CD14-positive monocyte (primary cell): ENCODE results near the gene ERI2. TPM values are rescaled to one million over a fixed set of nuclear protein-coding genes. Genes with fewer than 3 reads are reported as not detected.
A peak's percentile ranks its signal among the peaks of the same experiment; 100 is the strongest.

Experiments used
- DNase-seq, 3 donors: peaks; one replicate each; pipeline ENCODE4 v3.0.0-alpha.2; 2011 to 2022
- H2AFZ ChIP-seq: 2 replicates; pipeline ENCODE4 v1.6.0; 2012; ENCODE audit warnings: mild to moderate bottlenecking, low read depth, low read length, inconsistent platforms; ENCODE audit not compliant: insufficient read depth, poor library complexity, severe bottlenecking
- H3K27ac ChIP-seq, 2 donors: 1 replicate in 1 of 2; 2 replicates in 1 of 2; pipeline ENCODE4 v1.5.1; 2012 to 2013; ENCODE audit warnings: low read length in 2 of 2, control low read depth in 1 of 2, inconsistent platforms in 1 of 2, low read depth in 1 of 2, mild to moderate bottlenecking in 1 of 2
- H3K27me3 ChIP-seq, 2 donors: one replicate each; pipeline versions ENCODE4 v1.6.0 to v1.6.1; 2011 to 2013; ENCODE audit warnings: low read length in 2 of 2; ENCODE audit not compliant: control insufficient read depth in 2 of 2, insufficient read depth in 2 of 2
- H3K36me3 ChIP-seq, 2 donors: replicated peaks in 1 of 2; 1 replicate in 1 of 2; 2 replicates in 1 of 2; pipeline versions ENCODE4 v1.5.1 to v1.6.1; 2012 to 2013; ENCODE audit warnings: low read length in 2 of 2, control low read depth in 1 of 2, inconsistent platforms in 1 of 2, mild to moderate bottlenecking in 1 of 2; ENCODE audit not compliant: insufficient read depth in 2 of 2, control insufficient read depth in 1 of 2
- H3K4me1 ChIP-seq, 2 donors: 1 replicate in 1 of 2; 2 replicates in 1 of 2; pipeline versions ENCODE4 v1.5.1 to v1.6.1; 2012 to 2013; ENCODE audit warnings: low read length in 2 of 2, control low read depth in 1 of 2, inconsistent platforms in 1 of 2, mild to moderate bottlenecking in 1 of 2, moderate library complexity in 1 of 2; ENCODE audit not compliant: insufficient read depth in 2 of 2, control insufficient read depth in 1 of 2
- H3K4me2 ChIP-seq: replicated peaks from 2 replicates; pipeline ENCODE3; 2012; ENCODE audit warnings: low read length, moderate library complexity, mild to moderate bottlenecking; ENCODE audit not compliant: poor library complexity, severe bottlenecking; ENCODE audit errors: extremely low read depth
- H3K4me3 ChIP-seq, 3 experiments: fragments of 200-600 bp in 1 of 3; sonication (generic) in 1 of 3; replicated peaks in 1 of 3; 1 replicate in 2 of 3; 2 replicates in 1 of 3; pipeline ENCODE4 v1.5.1; 2011 to 2013; ENCODE audit warnings: low read length in 3 of 3, mild to moderate bottlenecking in 3 of 3, control low read depth in 2 of 3, low read depth in 2 of 3, inconsistent platforms in 1 of 3, moderate library complexity in 1 of 3
- H3K79me2 ChIP-seq: 2 replicates; pipeline ENCODE4 v1.6.0; 2012; ENCODE audit warnings: mild to moderate bottlenecking, control low read depth, inconsistent platforms, low read length, moderate library complexity; ENCODE audit not compliant: insufficient read depth
- H3K9ac ChIP-seq: 2 replicates; pipeline ENCODE4 v1.6.0; 2017; ENCODE audit warnings: low read length, mild to moderate bottlenecking; ENCODE audit not compliant: insufficient read depth, poor library complexity, severe bottlenecking
- H3K9me3 ChIP-seq, 2 donors: replicated peaks in 1 of 2; 1 replicate in 1 of 2; 2 replicates in 1 of 2; pipeline versions ENCODE4 v1.5.1 to v1.6.1; 2012 to 2013; ENCODE audit warnings: low read length in 2 of 2, control low read depth in 1 of 2; ENCODE audit not compliant: control insufficient read depth in 1 of 2, insufficient read depth in 1 of 2
- H4K20me1 ChIP-seq: 2 replicates; pipeline ENCODE4 v1.6.0; 2012; ENCODE audit warnings: mild to moderate bottlenecking, low read length, control low read depth, moderate library complexity; ENCODE audit not compliant: insufficient read depth
- H3K27ac Mint-ChIP-seq, 7 donors: one replicate each; pipeline ENCODE4 v1.8.0; 2020; ENCODE audit warnings: mild to moderate bottlenecking in 7 of 7, mixed read lengths in 7 of 7, moderate library complexity in 6 of 7, inconsistent platforms in 2 of 7
- H3K27me3 Mint-ChIP-seq, 3 donors: one replicate each; pipeline ENCODE4 v1.8.0; 2021 to 2022; ENCODE audit warnings: low read depth in 3 of 3, mild to moderate bottlenecking in 3 of 3, mixed read lengths in 3 of 3, moderate library complexity in 3 of 3, inconsistent platforms in 1 of 3
- H3K36me3 Mint-ChIP-seq, 2 donors: one replicate each; pipeline ENCODE4 v1.8.0; 2020; ENCODE audit warnings: mixed read lengths in 2 of 2, inconsistent platforms in 1 of 2, mild to moderate bottlenecking in 1 of 2
- H3K4me1 Mint-ChIP-seq: one replicate; pipeline ENCODE4 v1.8.0; 2020; ENCODE audit warnings: mild to moderate bottlenecking, mixed read lengths
- H3K4me3 Mint-ChIP-seq, 2 donors: one replicate each; pipeline ENCODE4 v1.8.0; 2020; ENCODE audit warnings: mild to moderate bottlenecking in 2 of 2, mixed read lengths in 2 of 2, moderate library complexity in 1 of 2
- H3K9me3 Mint-ChIP-seq, 7 donors: one replicate each; pipeline ENCODE4 v1.8.0; 2020 to 2022; ENCODE audit warnings: mixed read lengths in 7 of 7, mild to moderate bottlenecking in 6 of 7, moderate library complexity in 6 of 7, inconsistent platforms in 2 of 7
- CTCF ChIP-seq: fragments of 200-600 bp; IDR thresholded peaks from one replicate; pipeline ENCODE4 v1.8.0; 2022; ENCODE audit warnings: antibody characterized with exemption, mild to moderate bottlenecking
- WGBS: methylation state at CpG from one replicate; pipeline ENCODE4 v1.1.5; 2013; ENCODE audit warnings: missing lambda C conversion rate; ENCODE audit not compliant: insufficient coverage; 5-methylcytosine and 5-hydroxymethylcytosine counted together
- intact Hi-C, 2 donors: fragments of 100-400 bp; cut with micrococcal nuclease; formaldehyde crosslinking; loops; one replicate each; pipeline versions ENCODE4 v1.15.0 to v1.15.1; 2023
- polyA plus RNA-seq, 3 donors: library from polyadenylated mRNA; depleted of rRNA in 1 of 3; unstranded in 2 of 3; stranded (reverse) in 1 of 3; fragments of 300-500 nt in 2 of 3; fragments of >200 nt in 1 of 3; fragmentation: Illumina TruSeq in 2 of 3; gene quantifications; 1 replicate in 2 of 3; 2 replicates in 1 of 3; pipeline ENCODE4 v1.2.3, GENCODE V29; 2012 to 2021

Gene ERI2
- polyA plus RNA-seq, 3 donors: 4.0 to 10.5 (median 10.4) TPM

- H3K27me3 ChIP-seq: no peaks in the 10 kb centered on the region
- peaks cover 26 to 43% of the 10 kb centered on the region in 2 donors for H3K36me3 ChIP-seq
- intact Hi-C loops: no loop called here
- no CpG with 5 or more reads among the region's 3 CpGs for WGBS
- no peak overlapping the region for H3K4me3 ChIP-seq
- H2AFZ ChIP-seq: no peak overlapping the region
- peaks cover 15% of the 10 kb centered on the region for H3K4me1 Mint-ChIP-seq
- H3K4me2 ChIP-seq: no peak overlapping the region
- peak overlapping the region in 1 of 2 donors; percentile 42 for H3K27ac ChIP-seq
- TF ChIP-seq CTCF: no peak
- H3K36me3 Mint-ChIP-seq: peaks cover 22 to 37% of the 10 kb centered on the region in 2 donors
- no peak overlapping the region for H3K4me3 Mint-ChIP-seq
- peak overlapping the region in 2 of 7 donors; percentile 64 to 81 for H3K27ac Mint-ChIP-seq
- peaks cover 0 to 1% (median 0%) of the 10 kb centered on the region in 7 donors for H3K9me3 Mint-ChIP-seq
- DNase-seq: peak in 1 of 3 donors; percentile 16
- H4K20me1 ChIP-seq: no peaks in the 10 kb centered on the region
- no peaks in the 10 kb centered on the region for H3K27me3 Mint-ChIP-seq
- H3K9ac ChIP-seq: no peak overlapping the region
- H3K9me3 ChIP-seq: no peaks in the 10 kb centered on the region
- peaks cover 9 to 13% of the 10 kb centered on the region in 2 donors for H3K4me1 ChIP-seq
- no peaks in the 10 kb centered on the region for H3K79me2 ChIP-seq
These were observed 16.5 kb upstream of the ERI2 start for GRCh38 chr16:20822521-20823325.

- no peak for TF ChIP-seq CTCF
- 92% methylated on average over 2 of the region's 4 CpGs for WGBS
- Mint-ChIP-seq H3K4me3 (no peak overlapping the region), H3K36me3 (peaks cover 20 to 41% of the 10 kb centered on the region in 2 donors), H3K4me1 (peaks cover 15% of the 10 kb centered on the region), H3K27ac (peak overlapping the region in 1 of 7 donors; percentile 23), H3K9me3 (peaks cover 0 to 1% (median 0%) of the 10 kb centered on the region in 7 donors), H3K27me3 (no peaks in the 10 kb centered on the region)
- Histone ChIP-seq H4K20me1 (no peaks in the 10 kb centered on the region), H2AFZ (no peak overlapping the region), H3K4me3 (no peak overlapping the region), H3K9me3 (no peaks in the 10 kb centered on the region), H3K9ac (no peak overlapping the region), H3K4me1 (peaks cover 9 to 13% of the 10 kb centered on the region in 2 donors), H3K36me3 (peaks cover 21 to 45% of the 10 kb centered on the region in 2 donors), H3K4me2 (no peak overlapping the region), H3K27ac (no peak overlapping the region), H3K79me2 (no peaks in the 10 kb centered on the region), H3K27me3 (no peaks in the 10 kb centered on the region)
- no peak for DNase-seq
- intact Hi-C loops: no loop called here
These were observed 15.4 kb upstream of the ERI2 start for GRCh38 chr16:20821682-20822081.
